Neural progenitor cell (in vitro differentiated cells): ENCODE data around the gene PARPBP. TPM values are rescaled to one million over a fixed set of nuclear protein-coding genes. Genes with fewer than 3 reads are reported as not detected.
"Not testable (repeated sequence)": the region's sequence is repeated elsewhere in the genome, so short reads cannot be mapped to it uniquely, and the experiment has no call there.

Experiments
- DNase-seq: peaks from one replicate; pipeline ENCODE4 v3.0.0-alpha.2; 2016; ENCODE audit warnings: low spot score
- H2AFZ ChIP-seq: fragments of 200-600 bp; sonication (generic); replicated peaks from 2 replicates; pipeline ENCODE4 v1.6.1; 2016; ENCODE audit warnings: antibody characterized with exemption
- H3F3A ChIP-seq: fragments of 200-600 bp; sonication (generic); 2 replicates; pipeline ENCODE4 v1.6.1; 2016; ENCODE audit warnings: antibody characterized with exemption, low read depth
- H3K27ac ChIP-seq: fragments of 200-600 bp; sonication (generic); 2 replicates; pipeline ENCODE4 v1.5.1; 2016; ENCODE audit warnings: mild to moderate bottlenecking
- H3K27me3 ChIP-seq: fragments of 200-600 bp; sonication (generic); 2 replicates; pipeline ENCODE4 v1.6.1; 2016; ENCODE audit warnings: mild to moderate bottlenecking, moderate library complexity
- H3K36me3 ChIP-seq: fragments of 200-600 bp; sonication (generic); 2 replicates; pipeline ENCODE4 v1.5.1; 2016
- H3K4me1 ChIP-seq: fragments of 200-600 bp; sonication (generic); 2 replicates; pipeline ENCODE4 v1.6.1; 2016; ENCODE audit warnings: mixed run types
- H3K4me2 ChIP-seq: fragments of 200-600 bp; sonication (generic); 2 replicates; pipeline ENCODE4 v1.6.1; 2016
- H3K4me3 ChIP-seq: fragments of 200-600 bp; sonication (generic); 2 replicates; pipeline ENCODE4 v1.5.1; 2016
- H3K79me2 ChIP-seq: fragments of 200-600 bp; sonication (generic); 2 replicates; pipeline ENCODE4 v1.6.1; 2016; ENCODE audit warnings: low read depth
- H3K9ac ChIP-seq: fragments of 200-600 bp; sonication (generic); 2 replicates; pipeline ENCODE4 v1.6.1; 2016
- H3K9me3 ChIP-seq: fragments of 200-600 bp; sonication (generic); 2 replicates; pipeline ENCODE4 v1.5.1; 2016; ENCODE audit warnings: low read depth
- H4K20me1 ChIP-seq: fragments of 200-600 bp; sonication (generic); 2 replicates; pipeline ENCODE4 v1.6.1; 2016; ENCODE audit warnings: low read depth
- H3K27ac Mint-ChIP-seq: 3 replicates; pipeline ENCODE4 v1.8.0; 2021; ENCODE audit warnings: mixed read lengths
- H3K27me3 Mint-ChIP-seq: 2 replicates; pipeline ENCODE4 v1.8.0; 2022; ENCODE audit warnings: low read depth, mild to moderate bottlenecking, inconsistent platforms, moderate library complexity, mixed read lengths; ENCODE audit not compliant: insufficient read depth
- H3K36me3 Mint-ChIP-seq: 3 replicates; pipeline ENCODE4 v1.8.0; 2021; ENCODE audit warnings: mixed read lengths
- H3K4me1 Mint-ChIP-seq: 3 replicates; pipeline ENCODE4 v1.8.0; 2021; ENCODE audit warnings: mixed read lengths
- H3K4me3 Mint-ChIP-seq: 3 replicates; pipeline ENCODE4 v1.8.0; 2021; ENCODE audit warnings: mild to moderate bottlenecking, moderate library complexity, mixed read lengths
- H3K9me3 Mint-ChIP-seq: 3 replicates; pipeline ENCODE4 v1.8.0; 2020; ENCODE audit warnings: mixed read lengths
- EZH2 ChIP-seq: fragments of 200-600 bp; sonication (generic); IDR thresholded peaks from 2 replicates; pipeline ENCODE4 v1.6.1; 2017; ENCODE audit warnings: antibody characterized with exemption, mild to moderate bottlenecking, moderate library complexity
- EZH2phosphoT487 ChIP-seq: fragments of 200-600 bp; sonication (generic); IDR thresholded peaks from 2 replicates; pipeline ENCODE4 v1.6.1; 2017; ENCODE audit warnings: antibody characterized with exemption
- total RNA-seq: library from RNA; depleted of rRNA; stranded (reverse); fragments of >200 nt; gene quantifications from 2 replicates; pipeline ENCODE4 v1.2.3, GENCODE V29; 2015; ENCODE audit warnings: low replicate concordance
- TF ChIP-seq, protein P1 (sequence below): fragments of 200-600 bp; sonication (generic); IDR thresholded peaks from 2 replicates; pipeline ENCODE4 v1.5.1; 2017; ENCODE audit warnings: antibody characterized with exemption, mild to moderate bottlenecking

The PARPBP gene
- total RNA-seq, 1 donor from 2014 or later, result 79.8 TPM

DNA sequence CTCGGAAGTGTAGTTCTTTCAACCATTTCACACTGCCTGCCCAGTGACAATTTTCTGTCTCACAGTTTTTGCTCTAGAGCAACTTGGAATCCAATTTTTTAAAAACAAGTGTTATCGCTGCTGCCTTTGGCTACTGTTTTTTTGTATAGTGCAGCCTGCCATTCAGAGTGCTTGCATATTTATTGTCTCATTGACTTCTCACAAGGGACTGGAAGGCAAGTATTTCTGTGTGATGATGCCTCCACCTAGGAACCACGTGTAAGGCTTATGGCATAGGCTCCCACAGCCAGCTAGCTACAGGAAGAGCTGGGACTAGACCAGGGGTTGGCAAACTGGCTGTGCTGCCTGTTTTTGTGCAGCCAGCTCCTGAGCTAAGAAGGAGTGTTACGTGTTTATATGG lies 903 bp downstream of the PARPBP start:
- Mint-ChIP-seq H3K9me3 (no peaks in the 10 kb centered on the region), H3K4me3 (peak overlapping the region; percentile 90), H3K27ac (no peak overlapping the region), H3K36me3 (peaks cover 6% of the 10 kb centered on the region), H3K27me3 (peaks cover 3% of the 10 kb centered on the region), H3K4me1 (peaks cover 17% of the 10 kb centered on the region)
- H4K20me1 ChIP-seq, result no peaks in the 10 kb centered on the region
- no peak overlapping the region for H3K27ac ChIP-seq
- TF ChIP-seq, protein P1, sequence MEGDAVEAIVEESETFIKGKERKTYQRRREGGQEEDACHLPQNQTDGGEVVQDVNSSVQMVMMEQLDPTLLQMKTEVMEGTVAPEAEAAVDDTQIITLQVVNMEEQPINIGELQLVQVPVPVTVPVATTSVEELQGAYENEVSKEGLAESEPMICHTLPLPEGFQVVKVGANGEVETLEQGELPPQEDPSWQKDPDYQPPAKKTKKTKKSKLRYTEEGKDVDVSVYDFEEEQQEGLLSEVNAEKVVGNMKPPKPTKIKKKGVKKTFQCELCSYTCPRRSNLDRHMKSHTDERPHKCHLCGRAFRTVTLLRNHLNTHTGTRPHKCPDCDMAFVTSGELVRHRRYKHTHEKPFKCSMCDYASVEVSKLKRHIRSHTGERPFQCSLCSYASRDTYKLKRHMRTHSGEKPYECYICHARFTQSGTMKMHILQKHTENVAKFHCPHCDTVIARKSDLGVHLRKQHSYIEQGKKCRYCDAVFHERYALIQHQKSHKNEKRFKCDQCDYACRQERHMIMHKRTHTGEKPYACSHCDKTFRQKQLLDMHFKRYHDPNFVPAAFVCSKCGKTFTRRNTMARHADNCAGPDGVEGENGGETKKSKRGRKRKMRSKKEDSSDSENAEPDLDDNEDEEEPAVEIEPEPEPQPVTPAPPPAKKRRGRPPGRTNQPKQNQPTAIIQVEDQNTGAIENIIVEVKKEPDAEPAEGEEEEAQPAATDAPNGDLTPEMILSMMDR, result no peak
- TF ChIP-seq EZH2phosphoT487 (no peak), EZH2 (no peak)
- H3F3A ChIP-seq, result peaks cover 5% of the 10 kb centered on the region
- peak overlapping the region; percentile 79 for H3K4me3 ChIP-seq
- peak overlapping the region; percentile 90 for H3K4me2 ChIP-seq
- peaks cover 11% of the 10 kb centered on the region for H3K36me3 ChIP-seq
- peak overlapping the region; percentile 97 for H2AFZ ChIP-seq
- H3K9ac ChIP-seq, result peak overlapping the region; percentile 65
- peak; percentile 29 for DNase-seq
- H3K4me1 ChIP-seq, result peaks cover 4% of the 10 kb centered on the region
- H3K27me3 ChIP-seq, result no peaks in the 10 kb centered on the region
- no peaks in the 10 kb centered on the region for H3K9me3 ChIP-seq
- peaks cover 62% of the 10 kb centered on the region for H3K79me2 ChIP-seq

- not testable (repeated sequence) for H3K27ac Mint-ChIP-seq, DNase-seq, H3K27ac ChIP-seq, H3K27me3 Mint-ChIP-seq, H4K20me1 ChIP-seq, H3K9me3 ChIP-seq, H2AFZ ChIP-seq, H3K9me3 Mint-ChIP-seq, H3K27me3 ChIP-seq, H3K4me1 ChIP-seq, H3F3A ChIP-seq
- Histone ChIP-seq H3K4me3 (peak overlapping the region; percentile 79), H3K79me2 (peaks cover 62% of the 10 kb centered on the region), H3K9ac (peak overlapping the region; percentile 65), H3K4me2 (peak overlapping the region; percentile 90), H3K36me3 (peaks cover 11% of the 10 kb centered on the region)
- Mint-ChIP-seq H3K4me3 (peak overlapping the region; percentile 90), H3K4me1 (peaks cover 17% of the 10 kb centered on the region), H3K36me3 (peaks cover 11% of the 10 kb centered on the region)
Measured at GRCh38 chr12:102121328-102121727, 1.3 kb downstream of the PARPBP start.

- H3K4me2 ChIP-seq, H3K4me3 ChIP-seq, H3K27me3 Mint-ChIP-seq, H3K4me1 ChIP-seq, H3F3A ChIP-seq, H3K27ac Mint-ChIP-seq, H3K27me3 ChIP-seq, DNase-seq, H2AFZ ChIP-seq, H4K20me1 ChIP-seq, H3K79me2 ChIP-seq, H3K4me1 Mint-ChIP-seq, H3K9ac ChIP-seq, H3K9me3 ChIP-seq, H3K4me3 Mint-ChIP-seq, H3K27ac ChIP-seq: not testable (repeated sequence)
- peaks cover 32% of the 10 kb centered on the region for H3K36me3 ChIP-seq
- H3K9me3 Mint-ChIP-seq, result peaks cover 20% of the 10 kb centered on the region
- peaks cover 60% of the 10 kb centered on the region for H3K36me3 Mint-ChIP-seq
Measured at GRCh38 chr12:102130720-102131119, 10.7 kb downstream of the PARPBP start.

DNA sequence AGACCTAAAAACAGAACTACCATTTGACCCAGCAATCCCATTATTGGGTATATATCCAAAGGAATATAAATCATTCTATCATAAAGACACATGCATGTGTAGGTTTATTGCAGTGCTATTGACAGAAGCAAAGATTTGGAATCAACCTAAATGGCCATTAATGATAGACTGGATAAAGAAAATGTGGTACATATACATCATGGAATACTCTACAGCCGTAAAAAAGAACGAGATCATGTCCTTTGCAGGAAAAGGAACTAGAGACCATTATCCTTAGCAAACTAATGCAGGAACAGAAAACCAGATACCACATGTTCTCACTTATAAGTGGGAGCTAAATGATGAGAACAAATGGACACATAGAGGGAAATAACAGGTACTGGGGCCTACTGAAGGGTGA lies 11.5 kb downstream of the PARPBP start:
- H3K9ac ChIP-seq, H3K4me1 Mint-ChIP-seq, H3K79me2 ChIP-seq, H3K9me3 ChIP-seq, H4K20me1 ChIP-seq, H3K27ac ChIP-seq, H3K27me3 ChIP-seq, H3K4me3 Mint-ChIP-seq, DNase-seq, H3K27me3 Mint-ChIP-seq, H3K4me1 ChIP-seq, H3F3A ChIP-seq, H3K4me3 ChIP-seq, H3K27ac Mint-ChIP-seq, H3K4me2 ChIP-seq, H2AFZ ChIP-seq: not testable (repeated sequence)
- H3K36me3 Mint-ChIP-seq, result peaks cover 57% of the 10 kb centered on the region
- H3K9me3 Mint-ChIP-seq, result peaks cover 20% of the 10 kb centered on the region
- peaks cover 32% of the 10 kb centered on the region for H3K36me3 ChIP-seq

- not testable (repeated sequence) for H3K4me3 Mint-ChIP-seq, H2AFZ ChIP-seq, DNase-seq, H3K36me3 ChIP-seq, H3K4me1 ChIP-seq, H3K9me3 ChIP-seq, H3K4me1 Mint-ChIP-seq, H3K9ac ChIP-seq, H3K27ac Mint-ChIP-seq, H3F3A ChIP-seq, H3K4me2 ChIP-seq, H3K27me3 ChIP-seq, H4K20me1 ChIP-seq, H3K4me3 ChIP-seq, H3K27ac ChIP-seq, H3K27me3 Mint-ChIP-seq
- peaks cover 40% of the 10 kb centered on the region for H3K79me2 ChIP-seq
- Mint-ChIP-seq H3K36me3 (peaks cover 60% of the 10 kb centered on the region), H3K9me3 (peaks cover 25% of the 10 kb centered on the region)
Measured at GRCh38 chr12:102137619-102138018, 17.6 kb downstream of the PARPBP start.

- not testable (repeated sequence) for H2AFZ ChIP-seq, H3K4me1 ChIP-seq, H3K4me3 Mint-ChIP-seq, H3K36me3 ChIP-seq, H3K9ac ChIP-seq, H3K27ac ChIP-seq, H4K20me1 ChIP-seq, H3K9me3 ChIP-seq, H3F3A ChIP-seq, H3K4me2 ChIP-seq, H3K4me3 ChIP-seq, H3K4me1 Mint-ChIP-seq, H3K27me3 ChIP-seq, H3K27ac Mint-ChIP-seq, DNase-seq, H3K27me3 Mint-ChIP-seq
- Mint-ChIP-seq H3K9me3 (peaks cover 21% of the 10 kb centered on the region), H3K36me3 (peaks cover 46% of the 10 kb centered on the region)
- peaks cover 34% of the 10 kb centered on the region for H3K79me2 ChIP-seq
Measured at GRCh38 chr12:102142866-102143373, 22.9 kb downstream of the PARPBP start.
